Measurements from ENCODE around the gene PROCA1.

Gene PROCA1

DNA sequence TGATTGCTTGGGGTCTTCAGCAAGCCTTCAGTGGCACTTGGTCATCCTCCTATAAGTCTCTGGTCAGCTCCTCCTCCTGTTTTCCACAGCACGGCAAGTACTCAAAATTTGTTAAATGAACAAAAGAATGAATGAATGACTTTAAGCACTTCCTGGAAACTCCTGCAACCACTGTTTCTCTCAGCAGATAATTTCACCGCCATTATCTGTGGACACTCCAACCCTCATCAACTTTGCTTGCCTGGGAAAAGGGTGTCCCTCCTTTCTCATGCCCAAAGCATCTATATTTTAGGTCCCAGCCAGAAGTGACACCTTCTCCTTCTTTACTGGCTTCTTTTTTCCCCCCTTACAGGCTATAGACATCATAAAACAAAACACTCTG is 4.4 kb downstream of the PROCA1 start:
- no peak for DNase-seq (ENCODE audit: low read depth)

- DNase-seq (ENCODE audit: low read depth), result no peak
Observed at GRCh38 chr17:28706471-28707338, 5.0 kb downstream of the PROCA1 start.

GRCh38 chr17:28705728-28706334 is 5.9 kb downstream of the PROCA1 start:
- DNase-seq (ENCODE audit: low read depth), result no peak

GRCh38 chr17:28705074-28705659 is 6.5 kb downstream of the PROCA1 start:
- DNase-seq (ENCODE audit: low read depth), result no peak

DNA sequence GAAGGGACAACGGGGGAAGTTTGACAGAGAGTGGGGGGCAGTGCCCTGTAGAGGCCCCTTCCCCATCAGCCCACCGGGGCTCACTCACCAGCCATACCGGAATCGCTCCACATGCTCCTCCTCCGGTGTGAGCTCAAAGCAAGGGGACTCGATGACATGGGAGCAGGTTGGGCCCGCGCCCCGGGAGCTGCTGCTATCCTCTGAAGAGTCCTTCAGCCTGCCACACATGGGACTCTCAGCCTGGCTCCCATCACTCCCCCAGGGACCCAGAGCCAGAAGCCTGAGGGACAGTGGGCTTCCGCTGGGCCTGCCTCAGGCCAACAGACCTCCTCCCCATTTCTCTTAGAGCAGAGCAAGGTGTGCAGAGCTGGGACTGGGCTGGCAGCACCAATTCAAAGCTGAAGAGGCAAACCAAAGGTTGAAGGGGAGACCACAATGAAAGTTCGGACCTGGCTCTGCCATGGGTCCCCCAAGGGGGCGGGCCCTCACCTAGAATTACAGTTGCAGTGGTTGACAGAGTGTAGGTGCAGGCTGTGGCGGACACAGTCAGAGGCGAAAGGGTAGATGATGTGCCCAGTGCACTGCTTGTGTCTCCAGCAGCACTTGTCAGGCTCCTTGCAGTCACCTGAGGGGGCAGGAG is 7.3 kb downstream of the PROCA1 start:
- no peak for DNase-seq (ENCODE audit: low read depth)

DNA sequence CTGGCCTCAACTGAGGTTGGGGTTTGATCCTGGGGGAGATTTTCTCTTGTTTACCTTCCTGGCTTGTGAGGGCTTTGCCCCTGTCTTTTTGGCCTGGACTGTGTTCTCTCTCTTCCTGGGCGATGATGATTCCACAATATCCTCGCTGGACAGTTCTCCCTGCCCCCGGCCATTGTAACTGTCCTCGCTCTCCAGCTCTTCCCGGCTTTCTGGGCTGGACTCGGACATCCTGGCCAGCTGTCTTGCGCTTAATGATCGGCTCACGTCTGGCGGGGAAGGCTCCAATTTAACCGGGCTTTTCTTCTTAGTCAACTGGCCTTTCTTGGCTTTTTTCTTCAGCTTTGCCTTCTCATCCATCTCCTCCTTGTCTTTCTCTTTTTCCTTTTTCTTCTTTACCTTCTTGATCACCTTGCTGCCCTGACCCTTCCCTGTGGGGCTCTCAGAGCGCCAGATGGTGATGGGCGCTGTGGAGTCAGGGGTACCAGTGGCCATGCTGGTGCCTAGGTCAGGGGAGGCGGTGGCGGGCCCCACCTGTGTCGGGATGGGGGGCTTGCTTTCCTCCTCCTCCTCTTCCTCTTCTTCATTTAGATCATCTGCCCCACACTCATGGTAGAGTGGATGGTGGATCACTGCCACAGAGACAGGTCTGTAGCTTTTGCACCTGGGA is 8.0 kb downstream of the PROCA1 start:
- no peak for DNase-seq (ENCODE audit: low read depth)

GRCh38 chr17:28702752-28703150 is 8.9 kb downstream of the PROCA1 start:
- no peak for DNase-seq (ENCODE audit: low read depth)

GRCh38 chr17:28702026-28702751 is 9.5 kb downstream of the PROCA1 start:
- no peak for DNase-seq (ENCODE audit: low read depth)

- DNase-seq (ENCODE audit: low read depth), result no peak
Observed at GRCh38 chr17:28700830-28701492, 10.7 kb downstream of the PROCA1 start.

DNA sequence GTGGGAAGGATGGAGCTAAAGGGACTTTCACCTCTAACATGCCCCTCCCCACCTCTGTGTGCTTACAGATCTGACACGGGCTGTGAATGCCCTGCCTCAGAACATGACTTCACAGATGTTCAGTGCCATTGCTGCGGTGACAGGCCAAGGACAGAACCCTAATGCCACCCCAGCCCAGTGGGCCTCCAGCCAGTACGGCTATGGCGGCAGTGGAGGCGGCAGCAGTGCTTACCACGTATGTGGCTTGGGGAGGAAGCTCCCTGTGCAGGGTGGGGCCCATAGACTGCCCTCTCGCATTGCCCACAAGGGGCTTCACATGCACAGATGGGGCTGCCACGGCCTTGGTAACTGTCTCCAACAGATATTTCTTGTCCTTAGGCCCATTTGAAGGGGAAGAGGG is 11.4 kb downstream of the PROCA1 start:
- DNase-seq (ENCODE audit: low read depth), result no peak

- DNase-seq (ENCODE audit: low read depth), result no peak
Observed at GRCh38 chr17:28698253-28698941, 13.3 kb downstream of the PROCA1 start.

DNA sequence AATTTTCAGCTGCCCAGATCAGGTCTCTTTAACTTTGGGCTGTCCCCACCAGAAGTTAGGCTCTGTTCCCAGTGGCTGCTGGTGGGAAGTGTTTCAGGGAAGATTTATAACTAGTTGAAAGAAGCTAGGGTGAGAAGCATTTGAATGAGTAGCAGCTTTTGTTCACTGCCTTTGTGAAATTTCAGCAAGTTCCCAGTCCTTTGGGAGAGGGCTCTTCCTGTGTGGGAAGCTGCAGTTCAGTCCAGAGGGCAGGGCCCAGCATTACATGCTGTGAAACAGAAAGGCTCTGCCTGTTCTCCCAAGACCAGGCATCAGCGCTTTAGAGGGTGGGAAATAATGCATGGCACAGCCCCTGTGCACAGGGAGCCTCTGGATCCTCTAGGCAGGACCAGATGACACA is 17.8 kb downstream of the PROCA1 start:
- DNase-seq (ENCODE audit: low read depth), result no peak

DNA sequence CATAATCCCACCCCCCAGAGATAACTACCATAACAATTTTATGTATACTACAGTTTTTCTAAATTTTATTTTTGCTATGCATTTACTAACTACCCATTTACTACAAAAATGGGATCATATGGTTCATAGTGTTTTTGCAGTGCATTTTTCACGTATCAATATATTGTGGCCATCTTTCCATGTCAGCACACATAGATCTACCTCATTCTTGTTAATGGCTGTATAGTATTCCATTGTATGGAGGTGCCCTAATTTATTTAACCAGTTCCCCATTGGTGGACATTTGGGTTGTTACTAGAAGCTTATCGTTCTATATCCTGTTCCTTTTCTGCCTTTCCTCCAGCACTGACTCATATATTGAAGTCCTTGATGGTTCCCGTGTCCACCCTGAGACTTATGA is 22.7 kb downstream of the PROCA1 start:
- DNase-seq (ENCODE audit: low read depth), result no peak

- no peak for DNase-seq (ENCODE audit: low read depth)
Observed at GRCh38 chr17:28688481-28688880, 23.2 kb downstream of the PROCA1 start.

DNA sequence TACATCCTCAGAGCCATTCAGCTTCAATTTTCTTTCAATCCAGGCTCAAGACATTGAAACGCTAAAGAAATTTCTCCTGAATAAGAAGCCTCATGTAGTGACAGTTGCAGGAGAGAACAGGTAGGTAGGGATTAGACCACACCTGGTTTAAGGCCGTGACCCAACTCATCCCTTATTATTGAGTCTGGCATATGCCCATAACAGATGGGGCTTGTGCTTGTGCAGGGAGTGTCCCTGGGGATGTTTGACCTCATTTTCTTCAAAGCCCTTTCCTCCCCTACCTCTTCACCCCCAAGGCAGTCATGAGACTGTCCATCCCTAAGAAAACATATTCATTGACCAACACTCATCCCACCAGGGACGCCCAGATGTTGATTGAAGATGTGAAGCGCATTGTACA is 25.4 kb downstream of the PROCA1 start:
- DNase-seq (ENCODE audit: low read depth), result no peak

- no peak for DNase-seq (ENCODE audit: low read depth)
Observed at GRCh38 chr17:28685366-28685765, 26.3 kb downstream of the PROCA1 start.

DNA sequence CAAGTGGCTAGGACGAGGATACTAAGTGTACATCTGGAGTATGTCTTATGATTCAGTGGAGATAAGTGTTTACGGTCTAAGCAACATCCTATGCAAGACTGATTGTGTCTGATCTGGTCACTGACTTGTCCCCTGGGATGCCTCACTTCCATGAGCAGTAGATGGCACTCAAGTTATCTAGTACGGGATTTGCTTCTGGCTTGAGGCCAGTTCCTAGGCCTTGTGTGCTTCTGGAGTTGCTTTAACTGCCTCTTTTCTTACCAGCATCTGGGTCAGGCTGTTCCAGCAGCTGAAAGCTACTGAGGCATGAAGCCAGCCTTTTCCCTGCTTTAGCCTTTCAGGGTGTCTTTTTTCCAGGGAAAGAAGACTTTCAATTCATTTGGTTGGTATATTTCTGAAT is 26.7 kb downstream of the PROCA1 start:
- no peak for DNase-seq (ENCODE audit: low read depth)

DNA sequence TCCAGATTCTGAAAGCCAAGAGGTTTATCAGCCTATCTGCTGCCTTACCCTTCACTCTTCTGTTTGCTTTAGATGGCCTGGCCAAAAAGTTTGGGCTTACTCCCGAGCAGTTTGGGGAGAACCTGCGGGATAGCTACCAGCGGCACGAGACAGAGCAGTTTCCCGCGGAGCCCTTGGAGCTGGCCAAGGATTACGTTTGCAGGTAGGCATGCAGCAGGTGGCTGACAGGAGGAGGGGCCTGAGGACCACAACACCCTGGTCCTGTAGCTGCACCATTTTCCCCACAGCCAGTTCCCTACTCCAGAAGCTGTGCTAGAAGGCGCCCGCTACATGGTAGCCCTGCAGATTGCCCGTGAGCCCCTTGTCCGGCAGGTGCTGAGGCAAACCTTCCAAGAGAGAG is 29.0 kb downstream of the PROCA1 start:
- DNase-seq (ENCODE audit: low read depth), result no peak

DNA sequence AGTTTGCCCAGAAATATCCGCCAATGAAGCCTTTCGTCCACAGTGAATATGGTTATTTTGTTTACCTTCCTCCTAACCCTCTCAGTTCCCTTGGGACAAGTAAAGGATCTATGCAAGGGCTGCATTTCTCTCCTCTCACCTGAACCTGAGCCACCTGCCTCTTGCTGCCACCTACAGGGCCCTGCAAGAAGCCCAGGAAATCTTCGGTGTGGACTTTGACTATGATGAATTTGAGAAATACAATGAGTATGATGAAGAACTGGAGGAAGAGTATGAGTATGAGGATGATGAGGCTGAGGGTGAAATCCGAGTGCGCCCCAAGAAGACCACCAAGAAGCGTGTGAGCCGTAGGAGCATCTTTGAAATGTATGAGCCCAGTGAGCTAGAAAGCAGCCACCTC is 35.7 kb downstream of the PROCA1 start:
- no peak for DNase-seq (ENCODE audit: low read depth)

GRCh38 chr17:28675490-28675889 is 36.2 kb downstream of the PROCA1 start:
- DNase-seq (ENCODE audit: low read depth), result no peak

All from T follicular helper cell (primary cell).